Fibroblast of mammary gland (primary cell): ENCODE measurements around the gene SQOR.

Experiments used
- DNase-seq: peaks from one replicate; pipeline ENCODE4 v3.0.0-alpha.2; 2010; ENCODE audit warnings: low read depth
- H3K4me3 ChIP-seq: 2 replicates; pipeline ENCODE4 v1.5.1; 2011; ENCODE audit warnings: low read depth, mild to moderate bottlenecking, low read length, moderate library complexity; ENCODE audit not compliant: control insufficient read depth
- TF ChIP-seq, protein P1 (sequence below): conservative IDR thresholded peaks from 2 replicates; pipeline ENCODE4 v1.5.1; 2011; ENCODE audit warnings: low read depth, low read length, inconsistent platforms; ENCODE audit not compliant: control insufficient read depth, insufficient read depth

Gene SQOR

DNA sequence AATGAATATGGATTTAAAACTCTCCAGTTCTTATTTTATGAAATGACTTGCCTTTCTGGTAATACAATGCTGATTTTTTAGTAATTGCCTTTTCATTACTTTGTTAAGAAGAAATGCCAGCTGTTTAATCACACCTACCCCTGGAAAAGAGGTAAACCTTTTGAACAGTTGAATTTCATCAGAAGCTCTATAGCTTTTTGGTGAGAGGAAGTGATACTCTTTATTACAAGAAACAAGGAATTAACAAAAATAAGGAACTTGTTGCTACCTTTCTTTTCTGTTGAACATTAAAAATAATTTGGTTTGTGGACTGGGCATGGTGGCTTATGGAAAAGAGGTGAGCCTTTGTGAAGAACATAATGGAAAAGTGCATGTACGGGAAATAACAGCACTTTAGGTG, 28.0 kb upstream of the SQOR start:
- H3K4me3 ChIP-seq, result no peak overlapping the region
- TF ChIP-seq, protein P1, sequence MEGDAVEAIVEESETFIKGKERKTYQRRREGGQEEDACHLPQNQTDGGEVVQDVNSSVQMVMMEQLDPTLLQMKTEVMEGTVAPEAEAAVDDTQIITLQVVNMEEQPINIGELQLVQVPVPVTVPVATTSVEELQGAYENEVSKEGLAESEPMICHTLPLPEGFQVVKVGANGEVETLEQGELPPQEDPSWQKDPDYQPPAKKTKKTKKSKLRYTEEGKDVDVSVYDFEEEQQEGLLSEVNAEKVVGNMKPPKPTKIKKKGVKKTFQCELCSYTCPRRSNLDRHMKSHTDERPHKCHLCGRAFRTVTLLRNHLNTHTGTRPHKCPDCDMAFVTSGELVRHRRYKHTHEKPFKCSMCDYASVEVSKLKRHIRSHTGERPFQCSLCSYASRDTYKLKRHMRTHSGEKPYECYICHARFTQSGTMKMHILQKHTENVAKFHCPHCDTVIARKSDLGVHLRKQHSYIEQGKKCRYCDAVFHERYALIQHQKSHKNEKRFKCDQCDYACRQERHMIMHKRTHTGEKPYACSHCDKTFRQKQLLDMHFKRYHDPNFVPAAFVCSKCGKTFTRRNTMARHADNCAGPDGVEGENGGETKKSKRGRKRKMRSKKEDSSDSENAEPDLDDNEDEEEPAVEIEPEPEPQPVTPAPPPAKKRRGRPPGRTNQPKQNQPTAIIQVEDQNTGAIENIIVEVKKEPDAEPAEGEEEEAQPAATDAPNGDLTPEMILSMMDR, result no peak
- DNase-seq, result no peak

DNA sequence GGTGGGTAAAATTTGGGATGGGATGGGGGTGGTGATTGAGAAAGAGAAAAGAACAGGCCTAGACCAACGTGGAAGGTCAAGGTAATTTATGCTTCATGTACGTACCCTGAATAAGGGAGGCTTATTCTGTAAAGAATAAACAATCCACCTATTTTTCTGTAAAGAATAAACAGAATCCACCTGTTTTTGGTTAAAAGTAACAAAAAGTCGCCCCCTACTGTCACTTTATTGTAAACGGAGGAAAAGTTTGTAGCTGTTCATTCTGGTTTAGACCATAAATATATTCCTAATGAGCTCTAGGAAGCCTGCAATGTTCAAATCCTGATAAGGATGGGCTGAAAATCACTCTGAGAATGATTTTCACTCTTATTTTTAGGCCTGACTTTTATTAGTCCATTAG, 23.5 kb upstream of the SQOR start:
- TF ChIP-seq, protein P1, result peak; percentile 54
- H3K4me3 ChIP-seq, result no peak overlapping the region
- DNase-seq, result peak; percentile 42

DNA sequence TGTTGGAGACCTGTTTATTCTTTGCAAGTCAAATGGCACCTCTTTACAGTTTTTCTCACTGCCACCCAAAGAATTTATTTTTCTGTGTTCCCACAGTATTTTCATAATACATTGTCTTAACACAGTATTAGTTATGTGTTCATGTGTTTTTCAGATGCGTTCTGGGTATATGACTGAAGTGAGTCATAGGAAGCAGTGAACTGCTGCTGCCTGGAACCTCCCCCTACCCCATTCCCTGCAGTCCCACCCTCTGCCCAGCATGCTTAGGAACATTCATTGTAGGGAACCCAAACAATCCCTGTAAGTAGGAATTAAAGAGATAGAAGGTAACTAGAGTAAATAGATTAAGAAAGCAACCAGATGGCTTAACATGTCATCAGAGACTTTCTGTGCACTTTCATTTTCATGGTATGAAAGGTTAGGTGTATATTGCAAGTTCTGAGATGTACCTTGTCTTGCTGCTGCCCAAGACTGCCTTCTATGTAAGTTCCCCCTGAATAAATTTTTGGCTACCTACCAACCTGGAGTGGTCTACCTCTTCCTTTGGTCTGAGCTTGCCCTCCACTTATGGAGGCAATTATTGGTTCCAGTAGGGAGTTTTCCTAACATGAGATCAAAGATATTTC, 21.9 kb upstream of the SQOR start:
- no peak overlapping the region for H3K4me3 ChIP-seq
- DNase-seq, result peak; percentile 65
- TF ChIP-seq, protein P1, result no peak

DNA sequence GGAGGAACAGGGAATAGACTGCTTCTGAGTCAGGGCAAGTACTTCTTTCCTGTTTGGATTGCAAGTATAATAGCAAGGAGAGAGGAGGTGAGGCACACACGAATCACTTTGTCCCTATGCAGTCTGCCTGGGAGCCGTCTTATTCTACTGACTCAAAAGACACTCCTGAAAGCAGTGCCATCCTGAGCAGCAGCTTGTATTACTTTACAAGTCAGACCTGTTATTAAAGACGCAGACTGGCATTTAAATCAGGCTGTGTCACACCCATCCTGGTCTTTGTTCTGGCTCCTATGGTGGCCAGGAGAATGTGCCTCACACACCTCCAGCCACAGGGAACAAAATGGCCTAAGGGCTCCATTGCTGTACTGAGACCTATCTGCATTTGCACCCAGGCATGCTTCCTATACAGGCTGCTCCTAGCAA, 17.9 kb upstream of the SQOR start:
- DNase-seq, result peak; percentile 33
- TF ChIP-seq, protein P1, result no peak
- H3K4me3 ChIP-seq, result no peak overlapping the region

DNA sequence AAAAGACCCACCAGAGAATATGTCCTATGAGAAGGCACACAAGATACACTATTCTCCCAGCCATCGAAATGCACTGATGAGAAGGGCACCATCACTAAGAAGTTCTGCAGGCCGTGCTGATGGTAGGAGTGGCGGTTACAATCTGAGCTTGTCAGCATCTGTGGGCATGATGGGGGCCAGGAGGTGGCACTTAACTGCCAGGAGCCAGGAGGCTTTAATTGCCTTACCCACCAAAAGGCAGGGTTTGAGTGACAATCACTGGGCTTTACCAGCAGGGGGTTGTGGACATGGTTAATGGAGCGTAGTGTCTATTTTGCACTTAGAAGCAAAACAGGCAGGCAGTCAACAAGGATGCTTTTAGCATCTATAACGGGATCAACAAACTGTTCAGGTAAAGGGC, 16.0 kb upstream of the SQOR start:
- DNase-seq, result no peak
- H3K4me3 ChIP-seq, result no peak overlapping the region
- TF ChIP-seq, protein P1, result no peak

DNA sequence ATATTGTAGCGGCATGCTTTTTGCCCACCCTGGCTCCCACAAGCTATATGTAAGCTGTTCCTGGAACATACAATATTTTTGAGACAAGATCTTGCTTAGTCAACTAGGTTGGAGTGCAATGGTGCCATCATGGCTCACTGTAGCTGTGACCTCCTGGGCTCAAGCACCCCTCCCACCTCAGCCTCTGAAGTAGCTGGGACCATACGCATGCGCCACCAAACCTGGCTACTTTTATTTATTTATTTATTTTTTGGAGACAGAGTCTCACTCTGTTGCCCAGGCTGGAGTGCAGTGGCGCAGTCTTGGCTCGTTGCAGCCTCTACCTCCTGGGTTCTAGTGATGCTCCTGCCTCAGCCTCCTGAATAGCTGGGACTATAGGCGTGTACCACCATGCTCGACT, 6.7 kb upstream of the SQOR start:
- TF ChIP-seq, protein P1, result no peak
- DNase-seq, result no peak
- H3K4me3 ChIP-seq, result no peak overlapping the region
